Breast epithelium (tissue), 3 donors: ENCODE results near the gene HOXB7.

Source experiments
- POLR2A ChIP-seq: fragments of 450-650 bp; IDR thresholded peaks from one replicate; pipeline ENCODE4 v1.6.1; 2016; ENCODE audit warnings: antibody characterized with exemption, mild to moderate bottlenecking, moderate library complexity
- TF ChIP-seq, protein P1 (sequence below), 3 donors: fragments of 450-650 bp; IDR thresholded peaks; one replicate each; pipeline ENCODE4 v1.5.1; 2016 to 2017; ENCODE audit warnings: antibody characterized with exemption in 3 of 3, mild to moderate bottlenecking in 3 of 3, moderate library complexity in 3 of 3

DNA sequence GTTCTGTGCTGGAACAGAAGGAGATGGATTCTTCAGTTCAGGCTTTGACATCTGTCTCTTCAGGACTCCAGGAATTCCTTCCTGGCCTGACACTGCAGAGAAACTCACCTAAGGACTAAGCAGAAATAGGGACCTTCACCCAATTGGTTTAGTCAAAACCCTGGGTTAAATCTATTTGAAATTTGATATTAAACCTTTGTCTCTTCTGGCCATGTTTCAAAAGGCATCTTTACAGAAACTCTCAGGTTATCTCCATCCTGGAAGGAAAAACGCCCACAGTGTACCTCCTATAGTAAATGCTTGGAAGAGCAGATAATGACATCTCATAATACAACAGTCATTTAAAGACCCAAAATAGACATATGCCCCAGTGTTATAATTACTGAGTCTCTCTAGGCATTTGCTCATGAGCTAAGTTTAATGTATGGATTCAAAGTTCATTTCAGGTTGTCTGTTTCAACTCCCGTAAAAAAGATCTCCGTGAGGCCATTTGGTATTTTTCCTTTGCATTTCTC, 27.1 kb downstream of the HOXB7 start:
- TF ChIP-seq, protein P1, sequence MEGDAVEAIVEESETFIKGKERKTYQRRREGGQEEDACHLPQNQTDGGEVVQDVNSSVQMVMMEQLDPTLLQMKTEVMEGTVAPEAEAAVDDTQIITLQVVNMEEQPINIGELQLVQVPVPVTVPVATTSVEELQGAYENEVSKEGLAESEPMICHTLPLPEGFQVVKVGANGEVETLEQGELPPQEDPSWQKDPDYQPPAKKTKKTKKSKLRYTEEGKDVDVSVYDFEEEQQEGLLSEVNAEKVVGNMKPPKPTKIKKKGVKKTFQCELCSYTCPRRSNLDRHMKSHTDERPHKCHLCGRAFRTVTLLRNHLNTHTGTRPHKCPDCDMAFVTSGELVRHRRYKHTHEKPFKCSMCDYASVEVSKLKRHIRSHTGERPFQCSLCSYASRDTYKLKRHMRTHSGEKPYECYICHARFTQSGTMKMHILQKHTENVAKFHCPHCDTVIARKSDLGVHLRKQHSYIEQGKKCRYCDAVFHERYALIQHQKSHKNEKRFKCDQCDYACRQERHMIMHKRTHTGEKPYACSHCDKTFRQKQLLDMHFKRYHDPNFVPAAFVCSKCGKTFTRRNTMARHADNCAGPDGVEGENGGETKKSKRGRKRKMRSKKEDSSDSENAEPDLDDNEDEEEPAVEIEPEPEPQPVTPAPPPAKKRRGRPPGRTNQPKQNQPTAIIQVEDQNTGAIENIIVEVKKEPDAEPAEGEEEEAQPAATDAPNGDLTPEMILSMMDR (IDR thresholded peaks at IDR 0.05): no peak
- TF ChIP-seq POLR2A: no peak
